Activated naive CD4-positive, alpha-beta T cell treated with anti-CD3 and anti-CD28 coated beads for 36 hours (primary cell): ENCODE data around the gene GABARAPL1. TPM values are rescaled to one million over a fixed set of nuclear protein-coding genes. Genes with fewer than 3 reads are reported as not detected.

Source experiments
- total RNA-seq, 2 experiments: library from RNA; stranded (reverse); gene quantifications; one replicate each; pipeline ENCODE4 v1.2.3, GENCODE V29; 2021

Gene GABARAPL1
- total RNA-seq, 2 experiments from 2014 or later: 3.3 to 4.9 TPM

Other genes starting within 250 kb of the GABARAPL1 start
- not detected for gene CLEC12A, start 241.5 kb upstream of the GABARAPL1 start, total RNA-seq
- not detected for gene CLEC1B, start 213.8 kb upstream of the GABARAPL1 start, total RNA-seq
- not detected for gene CLEC12B, start 202.2 kb upstream of the GABARAPL1 start, total RNA-seq
- gene CLEC9A, start 182.2 kb upstream of the GABARAPL1 start, total RNA-seq: not detected
- not detected for gene CLEC1A, start 113.9 kb upstream of the GABARAPL1 start, total RNA-seq
- gene CLEC7A, start 82.7 kb upstream of the GABARAPL1 start, total RNA-seq: not detected
- gene OLR1, start 40.7 kb upstream of the GABARAPL1 start, total RNA-seq: not detected
- gene TMEM52B, start 33.8 kb upstream of the GABARAPL1 start, total RNA-seq: not detected
- under 1 TPM in 1 of 2 experiments, not detected in 1; 0.81 TPM for gene KLRD1, start 95.0 kb downstream of the GABARAPL1 start, total RNA-seq
- gene KLRK1, start 177.2 kb downstream of the GABARAPL1 start, total RNA-seq: under 1 TPM; 0.35 to 0.50 TPM
- not detected for gene KLRC4, start 196.9 kb downstream of the GABARAPL1 start, total RNA-seq
- gene KLRC3, start 207.7 kb downstream of the GABARAPL1 start, total RNA-seq: not detected
- not detected for gene KLRC2, start 223.1 kb downstream of the GABARAPL1 start, total RNA-seq
- gene KLRC1, start 240.5 kb downstream of the GABARAPL1 start, total RNA-seq: under 1 TPM in 1 of 2 experiments, not detected in 1; 0.21 TPM